HG03439 (cell line): Measurements from ENCODE around the gene MEGF10.
"Not testable (repeated sequence)": the region's sequence is repeated elsewhere in the genome, so short reads cannot be mapped to it uniquely, and the experiment has no call there.

Source experiments
- ATAC-seq: cut with Tn5 transposase; IDR thresholded peaks from one replicate; pipeline ENCODE4 v1.9.1; 2021; ENCODE audit warnings: mild to moderate bottlenecking, moderate library complexity; ENCODE audit not compliant: unreplicated experiment

The MEGF10 gene

DNA sequence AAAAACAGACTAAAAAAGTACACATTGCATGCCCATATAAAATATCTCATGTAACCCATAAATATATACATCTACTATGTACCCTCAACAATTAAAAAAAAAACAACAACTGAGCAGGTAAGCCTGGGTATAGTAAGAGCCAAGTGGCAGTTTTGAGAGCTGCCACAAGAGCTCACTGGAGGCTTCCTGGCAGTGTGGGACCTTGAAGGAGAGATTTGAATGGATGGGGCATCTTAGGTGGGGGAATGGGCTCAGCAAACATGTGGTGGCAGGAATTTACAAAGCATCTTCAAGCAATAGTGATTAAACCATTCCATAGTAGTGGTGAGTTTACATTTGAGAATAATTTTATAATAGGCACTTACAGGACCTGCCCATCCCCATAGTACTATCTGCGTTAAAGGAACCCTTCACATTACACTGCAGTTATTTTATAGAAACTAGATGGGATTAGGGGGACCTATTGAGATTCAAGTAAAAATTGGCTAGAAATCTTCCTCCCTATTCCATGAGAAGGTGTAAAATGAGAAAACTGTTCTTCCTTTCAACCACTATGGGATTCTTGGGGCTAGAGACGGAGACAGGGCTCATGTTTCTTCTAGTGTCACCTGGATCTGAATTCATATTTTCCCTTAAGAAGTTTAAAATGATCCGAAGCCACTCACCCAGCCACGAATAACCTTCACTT, 6.9 kb downstream of the MEGF10 start:
- no peak for ATAC-seq

DNA sequence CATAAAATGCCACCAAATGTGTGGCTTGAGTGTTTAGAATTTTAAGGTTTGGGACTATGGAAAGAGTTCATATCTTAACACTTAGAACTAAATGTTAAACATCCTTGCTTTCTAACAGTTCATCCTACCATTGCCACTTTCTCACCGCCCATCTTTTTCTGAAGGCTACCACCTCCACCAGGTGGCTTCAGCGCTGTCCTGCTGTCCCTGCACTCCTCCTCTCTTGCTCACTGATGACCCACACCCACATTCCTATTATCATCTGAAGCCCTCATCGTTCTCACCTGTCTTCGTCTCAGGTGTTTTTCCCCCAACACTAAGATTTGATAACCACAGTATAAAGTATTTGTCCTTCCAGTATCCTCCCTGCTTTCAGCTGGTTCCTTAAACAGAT, 7.4 kb downstream of the MEGF10 start:
- no peak for ATAC-seq

DNA sequence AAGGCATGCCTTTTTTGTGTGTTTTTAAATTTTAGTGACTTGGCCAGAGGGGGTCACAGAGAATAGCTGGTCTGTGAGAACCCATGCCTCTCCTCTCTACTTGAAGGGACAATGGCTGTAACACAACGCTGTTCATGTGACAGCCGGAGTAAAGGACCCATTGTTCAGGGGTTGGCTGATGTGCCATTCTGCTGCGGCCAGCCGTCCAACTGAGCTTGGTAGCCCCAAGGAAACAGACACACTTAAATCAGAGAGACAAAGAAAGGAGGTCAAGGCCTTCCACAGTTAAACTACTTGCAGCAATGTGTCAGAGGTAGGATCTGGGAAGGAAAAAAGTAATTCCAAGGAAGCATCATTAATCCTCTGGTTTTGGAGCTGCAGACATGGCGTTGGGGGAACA, 8.1 kb downstream of the MEGF10 start:
- no peak for ATAC-seq

DNA sequence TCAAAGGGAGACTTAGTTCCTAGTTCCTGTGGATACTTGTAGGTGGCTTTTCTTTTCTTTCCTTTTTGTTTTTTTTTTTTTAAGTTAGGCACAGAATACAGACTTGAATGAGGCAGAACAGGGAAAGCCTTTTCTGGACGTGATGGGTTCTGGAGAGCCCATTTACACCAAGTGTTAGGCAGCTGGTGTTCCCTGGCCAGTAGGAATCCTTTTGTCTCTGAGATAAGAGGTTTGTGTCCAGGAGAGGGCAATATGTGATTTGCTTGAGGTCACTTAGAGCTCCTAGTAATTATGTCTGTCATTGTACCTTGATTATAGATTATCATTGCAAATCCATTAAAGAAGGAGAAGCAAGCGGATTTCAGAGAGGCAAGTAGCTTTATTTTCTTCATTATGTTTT, 9.1 kb downstream of the MEGF10 start:
- ATAC-seq = no peak

DNA sequence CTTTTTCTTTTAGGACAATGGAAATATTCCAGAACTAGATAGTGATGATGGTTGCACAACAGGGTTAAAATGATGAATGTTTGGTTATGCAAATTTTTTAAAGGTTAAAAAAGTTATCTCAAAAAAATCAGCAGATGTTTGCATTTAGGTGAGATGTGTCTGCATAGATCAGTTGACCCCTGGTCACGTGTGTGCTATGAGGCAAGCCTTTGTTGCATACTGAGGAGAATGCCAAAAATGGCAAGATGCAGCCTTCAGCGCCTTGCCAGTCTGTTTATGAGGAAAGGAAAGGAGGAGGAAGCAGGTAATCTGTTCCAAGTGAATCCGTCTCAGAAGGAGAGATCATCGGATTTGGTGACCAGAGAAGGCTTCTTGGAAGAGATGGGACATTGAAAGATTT, 11.9 kb downstream of the MEGF10 start:
- ATAC-seq = no peak

DNA sequence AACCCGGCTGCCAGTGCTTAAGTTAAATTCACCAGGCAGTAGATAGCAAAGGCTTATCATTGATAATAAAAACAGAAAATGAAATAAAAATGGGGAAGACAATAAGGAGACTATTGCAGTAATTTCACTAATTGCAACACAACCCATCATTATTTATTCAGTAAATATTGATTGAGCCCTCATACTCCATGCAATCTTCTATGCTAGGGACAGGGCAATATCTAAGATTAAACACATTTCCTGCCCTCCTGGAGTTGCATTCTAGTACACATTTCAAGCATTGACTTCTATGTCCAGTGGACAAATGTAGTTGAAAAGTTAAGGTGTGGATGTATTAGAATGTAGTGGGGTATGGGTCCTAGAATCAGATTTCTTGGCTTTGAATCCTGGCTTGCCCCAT, 12.8 kb downstream of the MEGF10 start:
- no peak for ATAC-seq

DNA sequence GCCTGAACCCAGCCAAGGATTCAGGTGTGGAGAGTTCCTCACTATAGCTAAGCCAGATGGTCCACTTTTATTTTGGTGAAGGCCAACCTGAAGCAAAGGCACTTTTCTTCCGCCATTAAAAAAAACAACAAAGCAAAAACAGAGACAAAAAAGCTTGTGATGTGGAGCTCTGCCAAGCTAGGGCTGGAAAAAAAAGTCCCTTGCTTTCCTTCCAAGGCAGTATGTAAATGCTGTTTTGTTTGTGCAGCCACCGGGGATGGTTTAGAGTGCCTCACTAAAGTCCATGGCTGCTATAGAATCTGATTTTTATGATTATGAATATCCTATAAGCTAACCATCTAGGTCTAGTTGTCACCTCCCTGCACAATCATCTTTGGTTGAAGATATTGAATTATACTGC, 14.9 kb downstream of the MEGF10 start:
- no peak for ATAC-seq

DNA sequence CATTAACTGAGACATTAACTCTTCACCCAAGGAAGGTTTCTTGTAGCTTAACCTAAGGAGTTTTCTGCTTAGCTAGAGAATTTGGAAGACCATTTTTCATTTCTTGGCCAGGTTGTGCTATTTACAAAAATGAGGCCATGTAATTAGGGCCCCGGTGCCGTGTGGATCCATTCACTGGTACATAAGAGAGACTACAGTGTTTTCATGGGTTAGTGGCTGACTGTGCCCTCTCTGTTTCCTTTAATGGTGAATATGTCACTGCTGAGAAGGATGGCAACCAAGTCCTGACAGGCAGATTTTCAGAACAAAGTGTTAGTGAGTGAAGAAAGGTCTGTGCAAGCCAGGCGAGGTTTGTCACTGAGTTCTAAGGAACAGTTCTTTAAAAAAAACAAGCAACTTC, 15.4 kb downstream of the MEGF10 start:
- no peak for ATAC-seq

DNA sequence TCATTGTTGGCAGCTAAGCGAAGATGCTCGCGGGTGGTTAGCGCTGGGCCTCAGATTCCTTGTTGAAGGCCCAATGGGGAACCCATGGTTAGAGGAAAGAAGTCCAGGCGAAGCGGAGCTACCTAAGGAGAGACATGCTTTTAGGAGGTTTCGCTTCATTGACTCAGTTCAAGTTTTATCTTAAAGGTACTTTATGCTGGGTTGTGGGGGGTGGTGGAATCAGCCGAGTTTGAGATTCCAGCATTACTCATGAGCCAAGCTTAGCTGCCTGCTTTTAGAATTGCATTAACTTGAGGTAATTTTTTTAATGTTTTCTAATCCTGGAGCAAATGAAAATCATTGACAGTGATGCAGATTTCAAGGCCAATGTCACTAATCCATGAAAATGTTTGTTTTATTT, 16.1 kb downstream of the MEGF10 start:
- ATAC-seq = no peak

DNA sequence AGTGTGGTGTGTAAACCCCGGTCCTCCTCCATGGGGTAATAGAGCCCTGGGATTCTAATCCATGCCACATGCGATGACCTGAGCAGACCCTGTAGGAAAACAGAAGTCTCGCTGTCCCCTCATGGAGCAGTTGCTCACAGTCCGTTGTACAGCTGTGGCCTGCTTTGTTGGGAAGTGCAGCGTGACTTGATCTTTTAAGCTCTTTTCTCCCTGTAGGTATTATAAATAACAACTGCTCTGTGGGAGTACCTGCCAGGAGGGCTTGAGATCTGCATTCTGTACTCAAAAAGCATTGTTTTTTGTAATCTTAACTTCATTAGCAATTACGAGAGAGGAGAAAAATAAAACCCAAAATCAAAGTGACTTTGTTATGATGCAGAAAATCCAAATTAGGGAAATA, 17.3 kb downstream of the MEGF10 start:
- no peak for ATAC-seq

DNA sequence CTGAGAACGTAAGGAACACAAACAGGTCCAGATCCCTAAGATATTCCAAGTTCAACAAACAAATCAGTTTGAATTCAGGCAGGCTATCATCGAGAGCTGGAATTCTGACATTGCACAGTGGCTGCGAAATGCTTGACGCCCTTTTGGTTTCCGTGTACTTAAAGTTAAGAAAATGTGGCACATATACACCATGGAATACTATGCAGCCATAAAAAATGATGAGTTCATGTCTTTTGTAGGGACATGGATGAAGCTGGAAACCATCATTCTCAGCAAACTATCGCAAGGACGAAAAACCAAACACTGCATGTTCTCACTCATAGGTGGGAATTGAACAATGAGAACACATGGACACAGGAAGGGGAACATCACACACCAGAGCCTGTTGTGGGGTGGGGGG, 17.7 kb downstream of the MEGF10 start:
- ATAC-seq = not testable (repeated sequence)

DNA sequence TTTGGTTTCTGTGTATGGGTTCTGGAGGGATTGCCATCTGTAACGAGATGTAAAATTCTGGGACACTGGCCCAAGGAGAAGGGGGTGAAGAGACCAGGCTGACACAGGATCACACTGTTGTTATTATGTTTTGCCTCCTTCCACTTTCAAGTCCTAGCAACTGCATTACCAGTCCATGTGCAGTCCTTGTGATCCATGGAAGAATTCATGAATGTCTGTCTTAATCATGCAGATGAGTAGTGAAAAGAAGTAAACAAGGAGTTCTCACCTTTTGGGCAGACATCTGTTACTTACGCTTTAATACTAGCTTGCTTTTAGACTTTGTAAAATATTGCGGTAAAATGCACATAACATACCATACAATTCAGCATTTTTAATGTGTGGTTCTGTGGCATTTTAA, 18.3 kb downstream of the MEGF10 start:
- no peak for ATAC-seq

DNA sequence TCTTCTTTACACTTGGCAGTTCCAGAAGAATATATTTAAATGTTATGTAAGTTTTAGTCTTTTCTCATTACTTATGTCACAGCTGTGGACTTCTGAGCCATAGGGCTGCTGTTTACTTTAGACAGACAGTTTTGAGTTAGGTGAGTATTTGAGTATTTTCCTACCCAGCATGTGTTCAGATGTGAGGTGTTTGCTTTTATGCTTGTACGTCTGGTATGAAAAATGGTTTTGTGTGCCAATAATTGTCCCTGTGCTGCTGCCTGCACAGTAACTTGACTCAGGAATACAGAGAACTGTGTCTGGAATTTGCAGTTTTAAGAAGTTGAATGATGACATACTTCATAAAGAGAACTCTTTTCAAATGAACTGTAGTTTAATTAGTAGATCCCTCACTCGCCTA, 20.8 kb downstream of the MEGF10 start:
- ATAC-seq = no peak

DNA sequence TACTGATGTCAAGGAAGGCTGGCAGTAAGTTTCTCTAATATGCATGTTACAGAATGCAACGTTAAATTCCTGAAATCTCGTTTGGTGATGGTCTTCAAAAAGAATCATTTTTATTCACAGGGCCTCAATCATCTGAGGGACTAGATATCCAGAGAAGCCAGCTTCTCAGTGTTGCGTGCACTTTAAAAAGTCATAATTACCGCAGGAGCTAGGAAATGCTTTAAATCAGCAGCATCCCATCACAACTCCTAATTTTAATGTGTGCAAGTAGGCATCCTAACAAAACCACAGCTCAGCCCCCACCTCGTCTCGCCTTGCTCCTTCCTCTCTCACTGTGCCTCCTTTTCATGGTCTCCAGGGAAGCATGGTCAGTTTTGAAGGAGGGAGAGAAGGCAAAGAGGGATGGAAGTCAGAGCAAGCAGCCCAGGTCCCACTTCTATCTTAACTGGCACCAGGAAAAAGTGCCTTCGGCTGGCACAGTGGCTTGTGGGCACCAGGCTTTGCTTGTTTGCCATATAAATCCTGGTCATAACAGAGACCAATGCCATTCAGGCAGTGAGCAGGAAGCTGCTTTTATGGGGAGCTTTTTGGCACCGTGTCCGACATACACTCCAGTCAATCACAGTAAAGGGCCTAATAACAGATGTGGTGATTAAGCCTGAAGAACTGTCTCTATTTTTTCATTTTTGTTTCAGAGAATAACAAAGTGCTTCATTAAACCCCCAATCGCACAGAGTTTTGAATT, 21.4 kb downstream of the MEGF10 start:
- no peak for ATAC-seq

DNA sequence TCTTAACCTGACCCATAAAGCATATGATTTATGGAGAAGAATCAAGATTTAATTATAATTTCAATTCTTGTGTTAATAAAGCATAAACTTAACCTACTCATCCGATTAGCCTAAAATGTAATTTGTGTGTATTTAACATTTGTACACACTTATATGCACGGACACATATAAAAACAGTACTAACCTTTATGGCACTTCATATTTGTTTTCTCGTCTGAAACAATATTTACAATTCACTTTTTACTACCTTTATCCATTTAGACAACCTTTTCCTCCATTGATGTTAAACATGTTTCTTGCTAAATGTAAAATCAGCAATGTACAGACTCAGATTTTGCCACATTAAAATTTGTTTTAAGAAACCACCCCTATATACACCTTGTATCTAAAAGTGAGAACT, 22.8 kb downstream of the MEGF10 start:
- no peak for ATAC-seq

DNA sequence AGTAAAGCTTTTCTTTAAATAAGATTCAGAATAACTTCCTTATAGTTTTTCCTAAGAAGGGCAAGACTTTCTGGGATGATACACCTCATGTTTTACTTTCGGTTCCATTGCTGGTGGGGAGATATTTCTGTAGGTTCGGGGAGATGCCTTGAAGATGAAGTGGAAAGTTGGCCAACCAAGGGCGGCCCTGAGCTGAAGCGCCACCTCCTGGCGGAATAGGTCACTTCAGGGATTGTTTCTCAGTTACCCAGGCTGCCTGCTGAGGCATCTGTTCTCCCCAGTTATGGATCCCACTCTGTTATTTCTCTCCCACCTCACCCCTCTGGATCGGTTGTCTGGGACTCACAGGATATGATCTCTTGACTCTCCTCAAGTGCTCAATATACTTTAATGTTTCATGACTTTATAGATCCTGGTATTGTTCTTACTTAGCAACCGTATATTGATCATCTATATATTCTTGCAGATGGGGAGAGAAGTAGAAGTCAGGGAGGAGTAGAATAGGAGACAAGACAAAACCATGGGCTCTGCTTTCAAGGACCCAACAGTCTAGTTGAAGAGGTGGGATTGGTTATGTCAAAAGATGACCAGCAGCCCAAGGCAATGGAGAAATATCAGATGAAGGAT, 23.4 kb downstream of the MEGF10 start:
- ATAC-seq = peak; percentile 91

DNA sequence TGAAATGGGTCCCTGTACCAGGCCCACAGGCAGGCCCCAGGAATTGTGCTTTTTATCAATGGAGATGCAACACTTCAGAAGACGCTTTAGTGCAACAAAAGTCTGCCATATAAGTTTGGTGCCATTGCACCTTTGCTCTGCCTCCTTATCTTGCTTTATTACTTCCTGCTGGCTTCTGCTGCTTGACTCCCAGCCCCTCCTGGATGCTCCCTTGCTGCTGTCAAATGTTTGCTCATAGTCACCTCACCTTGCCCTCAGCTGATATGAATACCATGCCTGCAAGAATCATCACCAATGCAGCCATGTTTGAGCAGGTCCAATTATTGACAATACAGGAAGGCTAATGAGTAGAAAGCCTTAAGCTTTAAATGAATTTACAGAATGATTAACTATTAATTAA, 25.4 kb downstream of the MEGF10 start:
- no peak for ATAC-seq

DNA sequence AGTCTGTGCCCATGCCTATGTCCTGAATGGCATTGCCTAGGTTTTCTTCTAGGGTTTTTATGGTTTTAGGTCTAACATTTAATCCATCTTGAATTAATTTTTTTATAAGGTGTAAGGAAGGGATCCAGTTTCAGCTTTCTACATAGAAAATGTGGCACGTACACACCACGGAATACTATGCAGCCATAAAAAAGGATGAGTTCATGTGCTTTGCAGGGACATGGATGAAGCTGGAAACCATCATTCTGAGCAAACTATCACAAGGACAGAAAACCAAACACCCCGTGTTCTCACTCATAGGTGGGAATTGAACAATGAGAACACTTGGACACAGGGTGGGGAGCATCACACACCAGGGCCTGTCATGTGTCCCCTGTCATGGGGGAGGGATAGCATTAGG, 26.8 kb downstream of the MEGF10 start:
- not testable (repeated sequence) for ATAC-seq

DNA sequence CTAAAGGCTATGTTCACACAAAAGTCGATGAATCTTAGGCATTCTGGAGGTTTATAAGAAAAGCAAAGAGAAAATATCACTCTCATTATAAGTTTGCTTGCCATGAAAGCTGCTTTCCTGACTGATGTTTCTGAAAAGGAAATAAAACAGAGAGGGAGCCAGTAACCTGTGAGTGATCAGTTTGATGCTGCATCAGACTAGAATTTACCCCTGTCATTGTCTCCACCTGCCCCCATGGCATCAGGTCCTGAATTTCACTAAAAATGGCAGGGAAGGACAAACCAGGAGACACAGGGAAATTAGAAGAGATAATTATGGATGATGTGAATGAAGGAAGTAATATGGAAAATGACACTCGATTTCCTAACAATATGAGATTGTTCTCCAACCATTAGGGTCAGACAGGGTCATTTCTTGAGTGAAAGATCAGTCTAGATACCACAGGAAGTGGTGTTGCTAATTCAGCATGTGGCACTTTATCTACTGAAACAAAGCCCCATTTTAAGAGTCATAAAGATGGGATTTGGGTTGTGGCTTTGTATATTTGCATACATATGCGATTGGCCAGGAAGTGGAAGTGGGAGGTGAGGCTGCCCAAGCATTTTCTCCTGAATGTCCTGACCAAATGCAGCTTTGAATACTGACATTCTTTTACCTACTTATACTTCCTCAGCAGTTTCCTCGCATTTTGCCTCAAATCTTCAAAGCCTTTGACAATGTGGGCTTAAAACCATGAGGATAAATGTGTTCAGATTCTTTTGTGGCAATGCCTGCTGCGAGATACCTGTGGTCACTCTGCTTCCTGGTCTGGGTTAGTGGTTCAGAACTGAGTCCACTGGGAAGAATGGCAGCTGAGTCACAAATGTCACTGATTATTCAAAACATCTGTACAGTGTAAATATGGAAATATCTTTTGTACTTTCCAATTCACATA, 29.7 kb downstream of the MEGF10 start:
- peak; percentile 90 for ATAC-seq

DNA sequence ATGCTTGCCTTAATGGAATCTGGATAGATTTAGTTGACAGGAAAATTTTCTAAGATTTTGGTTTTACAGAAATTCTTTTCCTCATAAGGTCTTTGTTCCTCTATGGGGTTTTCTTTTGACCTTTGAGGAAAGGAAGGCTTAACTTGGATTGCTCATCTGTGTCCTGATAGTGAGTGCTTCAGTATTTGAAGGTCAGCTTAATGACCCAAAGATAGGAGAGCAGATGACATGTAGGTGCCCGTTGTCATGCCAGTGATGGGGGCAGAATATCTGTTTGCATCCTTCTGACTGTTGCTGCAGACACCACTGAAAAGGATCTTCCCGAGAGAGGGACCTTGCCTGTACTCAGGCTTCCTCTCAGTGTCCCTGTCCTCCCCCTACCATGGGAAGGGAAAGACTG, 30.9 kb downstream of the MEGF10 start:
- no peak for ATAC-seq

DNA sequence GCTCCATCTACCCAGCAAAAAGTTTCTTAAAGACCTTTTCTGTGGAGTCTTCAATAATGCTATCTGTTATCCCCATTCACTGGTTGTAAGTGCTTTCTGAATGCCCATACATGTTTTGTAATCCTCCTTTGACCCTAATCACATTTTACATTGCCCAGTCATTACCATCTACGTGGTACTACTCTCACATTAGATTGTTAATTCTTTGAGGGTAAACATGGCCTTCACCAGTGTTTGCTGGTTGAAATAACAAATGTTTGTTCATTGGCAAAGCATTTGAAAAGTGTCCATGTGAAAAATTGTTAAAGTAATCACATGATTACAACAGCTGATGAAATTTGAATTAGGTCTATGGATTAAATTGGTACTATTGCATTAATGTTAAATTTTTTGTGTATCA, 31.8 kb downstream of the MEGF10 start:
- ATAC-seq = no peak
